ENCODE measurements around the gene MAPK11. TPM values are rescaled to one million over a fixed set of nuclear protein-coding genes. Genes with fewer than 3 reads are reported as not detected.

Gene MAPK11
- total and polyA plus RNA-seq, 2 donors from 2014 or later: 11.4 to 18.3 TPM

DNA sequence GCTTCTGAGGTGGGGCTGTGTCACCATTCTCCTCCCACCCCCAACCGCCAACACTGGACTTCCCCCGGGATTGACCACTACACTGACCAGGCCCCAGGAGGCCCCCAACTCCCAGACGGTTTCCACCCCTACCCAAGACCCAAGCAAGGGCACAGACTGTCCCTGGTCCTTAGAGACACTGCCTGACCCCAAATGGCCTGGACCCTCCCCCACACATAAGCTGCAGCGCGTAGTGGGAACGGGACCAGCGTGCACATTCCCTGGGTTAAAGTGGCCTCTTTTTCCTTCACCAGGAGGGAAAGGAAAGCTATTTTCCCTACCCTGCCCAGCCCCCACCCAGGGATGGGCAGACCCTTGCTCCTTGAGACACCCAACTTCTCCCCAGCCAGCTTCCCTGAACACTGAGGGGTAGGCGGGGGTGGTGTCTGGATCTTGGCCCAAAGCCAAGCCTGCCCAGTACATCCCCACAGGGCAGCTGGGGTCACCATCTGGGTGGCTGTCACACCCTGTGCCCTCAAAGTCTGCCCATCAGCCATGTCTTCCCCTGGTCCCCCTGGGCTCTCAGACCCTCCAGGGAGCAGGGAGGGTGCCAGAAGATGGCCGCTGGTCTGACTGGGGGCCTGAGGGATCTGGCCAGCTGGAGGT lies 7.1 kb downstream of the MAPK11 start:
- DNase-seq (no peak), FAIRE-seq (no peak)
- peaks cover 0 to 12% (median 0%) of the 10 kb centered on the region in 3 donors for H3K4me1 ChIP-seq (ENCODE audit: control insufficient read depth in 2 of 3, insufficient read depth in 2 of 3, low read depth in 1 of 3, low read length in 3 of 3)
- intact Hi-C loops (cut with DNase I): loop anchor here (5.0 kb wide), 1 partner anchor 74 kb away; no protein-coding TSS in a partner anchor
- no peak overlapping the region for H3K9ac ChIP-seq (ENCODE audit: low read length in 3 of 3)
- H3K9me3 ChIP-seq (ENCODE audit: control insufficient read depth in 2 of 3, insufficient read depth in 1 of 3, low read length in 3 of 3): no peaks in the 10 kb centered on the region
- no peak overlapping the region for H3K27ac ChIP-seq (ENCODE audit: low read depth in 2 of 2, low read length in 2 of 2)
- H3K36me3 ChIP-seq (ENCODE audit: control insufficient read depth in 2 of 3, insufficient read depth in 3 of 3, low read length in 3 of 3): no peaks in the 10 kb centered on the region
- TF ChIP-seq, protein P1, sequence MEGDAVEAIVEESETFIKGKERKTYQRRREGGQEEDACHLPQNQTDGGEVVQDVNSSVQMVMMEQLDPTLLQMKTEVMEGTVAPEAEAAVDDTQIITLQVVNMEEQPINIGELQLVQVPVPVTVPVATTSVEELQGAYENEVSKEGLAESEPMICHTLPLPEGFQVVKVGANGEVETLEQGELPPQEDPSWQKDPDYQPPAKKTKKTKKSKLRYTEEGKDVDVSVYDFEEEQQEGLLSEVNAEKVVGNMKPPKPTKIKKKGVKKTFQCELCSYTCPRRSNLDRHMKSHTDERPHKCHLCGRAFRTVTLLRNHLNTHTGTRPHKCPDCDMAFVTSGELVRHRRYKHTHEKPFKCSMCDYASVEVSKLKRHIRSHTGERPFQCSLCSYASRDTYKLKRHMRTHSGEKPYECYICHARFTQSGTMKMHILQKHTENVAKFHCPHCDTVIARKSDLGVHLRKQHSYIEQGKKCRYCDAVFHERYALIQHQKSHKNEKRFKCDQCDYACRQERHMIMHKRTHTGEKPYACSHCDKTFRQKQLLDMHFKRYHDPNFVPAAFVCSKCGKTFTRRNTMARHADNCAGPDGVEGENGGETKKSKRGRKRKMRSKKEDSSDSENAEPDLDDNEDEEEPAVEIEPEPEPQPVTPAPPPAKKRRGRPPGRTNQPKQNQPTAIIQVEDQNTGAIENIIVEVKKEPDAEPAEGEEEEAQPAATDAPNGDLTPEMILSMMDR (IDR thresholded peaks at IDR 0.05; ENCODE audit: borderline replicate concordance, extremely low read depth, insufficient read depth): no peak
- H3K27me3 ChIP-seq (ENCODE audit: control insufficient read depth, insufficient read depth, low read length): no peaks in the 10 kb centered on the region
- H3K4me3 ChIP-seq (ENCODE audit: low read length in 3 of 3): no peak overlapping the region

DNA sequence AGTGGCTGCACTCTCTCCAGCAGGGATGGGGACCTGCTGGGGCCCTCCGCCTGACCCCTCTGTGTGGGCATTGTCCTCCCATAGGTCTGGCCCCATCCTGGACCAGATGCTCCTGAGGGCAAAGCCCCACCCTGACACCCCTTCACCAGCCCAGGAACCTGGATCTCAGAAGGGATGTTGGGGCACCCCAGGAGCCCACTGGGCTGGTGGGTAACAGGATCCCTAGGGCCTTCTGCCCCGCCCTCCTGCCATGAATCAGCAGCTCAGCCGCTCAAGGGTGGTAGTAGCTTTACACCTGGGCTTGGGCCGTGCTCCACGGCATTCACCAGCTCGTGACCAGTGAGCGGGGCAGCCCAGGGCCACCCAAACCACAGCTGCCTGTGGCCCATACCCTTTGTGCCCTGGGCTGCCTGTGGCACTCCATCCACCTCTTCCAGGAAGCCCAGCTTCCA lies 7.7 kb downstream of the MAPK11 start:
- TF ChIP-seq, protein P1 (IDR thresholded peaks at IDR 0.05; ENCODE audit: borderline replicate concordance, extremely low read depth, insufficient read depth): no peak
- Histone ChIP-seq H3K9me3 (ENCODE audit: control insufficient read depth in 2 of 3, insufficient read depth in 1 of 3, low read length in 3 of 3) (no peaks in the 10 kb centered on the region), H3K4me3 (ENCODE audit: low read length in 3 of 3) (no peak overlapping the region), H3K9ac (ENCODE audit: low read length in 3 of 3) (no peak overlapping the region), H3K36me3 (ENCODE audit: control insufficient read depth in 2 of 3, insufficient read depth in 3 of 3, low read length in 3 of 3) (no peaks in the 10 kb centered on the region), H3K4me1 (ENCODE audit: control insufficient read depth in 2 of 3, insufficient read depth in 2 of 3, low read depth in 1 of 3, low read length in 3 of 3) (peaks cover 0 to 9% (median 2%) of the 10 kb centered on the region in 3 donors), H3K27me3 (ENCODE audit: control insufficient read depth, insufficient read depth, low read length) (no peaks in the 10 kb centered on the region), H3K27ac (ENCODE audit: low read depth in 2 of 2, low read length in 2 of 2) (no peak overlapping the region)
- no peak for FAIRE-seq
- peak in 1 of 5 donors; percentile 70 for DNase-seq
- intact Hi-C loops (cut with DNase I): loop anchor here (5.0 kb wide), 1 partner anchor 75 kb away; no protein-coding TSS in a partner anchor

DNA sequence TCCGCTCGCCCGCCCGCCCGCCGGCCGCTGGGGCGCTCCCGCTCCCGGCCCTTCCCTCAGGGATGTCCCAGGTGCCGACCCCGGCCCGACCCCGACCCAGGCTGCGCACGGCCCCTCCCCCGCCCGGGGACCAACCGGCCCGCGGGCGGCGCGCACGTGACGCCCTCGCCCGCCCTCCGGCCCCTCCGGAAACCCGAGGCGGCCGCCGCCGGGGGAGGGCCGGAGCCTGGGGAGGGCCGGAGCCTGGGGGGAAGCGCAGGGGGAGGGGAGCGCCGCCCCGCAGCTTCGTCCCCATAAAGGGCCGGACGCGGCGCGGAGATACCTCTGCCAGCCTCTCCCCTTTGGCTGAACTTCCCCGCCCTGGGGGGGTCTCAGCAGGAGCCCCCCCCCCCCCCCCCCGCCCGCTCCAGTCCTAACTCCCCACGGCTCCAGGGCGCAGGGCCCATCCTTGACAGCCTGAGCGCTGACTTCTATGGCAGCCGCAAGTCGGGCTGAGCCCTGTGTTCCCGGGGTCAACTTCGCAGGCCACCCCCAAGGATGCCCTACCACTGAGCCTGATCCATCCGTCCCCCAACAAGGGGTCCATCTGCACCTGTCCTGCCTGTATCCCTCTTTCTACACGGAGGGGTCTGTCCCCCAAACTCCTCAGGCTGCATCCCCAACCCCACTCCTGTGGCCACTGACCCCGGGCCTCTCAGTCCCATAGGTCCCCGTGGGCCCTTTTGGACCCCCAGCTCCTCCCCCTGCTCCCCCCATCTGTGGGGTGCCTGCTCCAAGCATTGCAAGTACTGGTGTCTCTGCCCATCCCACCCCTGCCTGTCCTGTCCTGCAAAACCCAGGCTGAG lies 8.3 kb downstream of the MAPK11 start, which contains the start of gene MAPK12:
TSS of gene MAPK12 (minus strand) at position 69 of the 845 bp plus-strand sequence. CDS start 174 bp downstream, outside the sequence.
- DNase-seq (peak in 4 of 5 donors; percentile 36 to 81 (median 65)), FAIRE-seq (no peak)
- intact Hi-C loops (cut with DNase I): loop anchor here (5.0 kb wide), 1 partner anchor 75 kb away; no protein-coding TSS in a partner anchor
- Histone ChIP-seq H3K4me1 (ENCODE audit: control insufficient read depth in 2 of 3, insufficient read depth in 2 of 3, low read depth in 1 of 3, low read length in 3 of 3) (peaks cover 0 to 9% (median 6%) of the 10 kb centered on the region in 3 donors), H3K9ac (ENCODE audit: low read length in 3 of 3) (no peak within 1 kb of the TSS), H3K4me3 (ENCODE audit: low read length in 3 of 3) (peak within 1 kb of the TSS; percentile 7 to 39 (median 17)), H3K36me3 (ENCODE audit: control insufficient read depth in 2 of 3, insufficient read depth in 3 of 3, low read length in 3 of 3) (no peaks in the 10 kb centered on the region), H3K27me3 (ENCODE audit: control insufficient read depth, insufficient read depth, low read length) (no peaks in the 10 kb centered on the region), H3K9me3 (ENCODE audit: control insufficient read depth in 2 of 3, insufficient read depth in 1 of 3, low read length in 3 of 3) (no peaks in the 10 kb centered on the region), H3K27ac (ENCODE audit: low read depth in 2 of 2, low read length in 2 of 2) (no peak within 1 kb of the TSS)
- TF ChIP-seq, protein P1 (IDR thresholded peaks at IDR 0.05; ENCODE audit: borderline replicate concordance, extremely low read depth, insufficient read depth): no peak

All from kidney (tissue), 14 donors.